H1 (cell line): Measurements from ENCODE around the gene TMEM232. TPM values are rescaled to one million over a fixed set of nuclear protein-coding genes. Genes with fewer than 3 reads are reported as not detected.

Experiments used
- CTCF ChIA-PET: fragments of 300-600 bp; sonication (Branson Sonifier 250); formaldehyde crosslinking; loops from one replicate; lab custom pipeline; 2021; ENCODE audit not compliant: partially characterized antibody; lab: Charles Lee
- POLR2A ChIA-PET: fragments of 300-600 bp; sonication (Branson Sonifier 250); formaldehyde crosslinking; loops from one replicate; lab custom pipeline; 2021; ENCODE audit warnings: inconsistent platforms; ENCODE audit not compliant: partially characterized antibody; lab: Charles Lee
- DNase-seq, 2 experiments: peaks; one replicate each; pipeline versions ENCODE4 v3.0.0 to v3.0.0-alpha.2; 2010 to 2022; ENCODE audit warnings: low spot score in 2 of 2, low read depth in 1 of 2, mixed read lengths in 1 of 2
- FAIRE-seq: peaks from 2 replicates; lab custom pipeline; 2011; peaks lifted over from hg19 to GRCh38; lab: Jason Lieb, UNC
- H2AFZ ChIP-seq: 2 replicates; pipeline ENCODE4 v1.8.1; 2012; ENCODE audit warnings: low read length, inconsistent platforms
- H2AK5ac ChIP-seq: 2 replicates; pipeline ENCODE4 v1.6.1; 2013; ENCODE audit warnings: low read depth, low read length
- H2BK120ac ChIP-seq: replicated peaks from 2 replicates; pipeline ENCODE3; 2013; ENCODE audit warnings: low read depth, low read length, inconsistent platforms
- H2BK12ac ChIP-seq: 2 replicates; pipeline ENCODE4 v1.6.1; 2013; ENCODE audit warnings: low read depth, low read length
- H2BK15ac ChIP-seq: 2 replicates; pipeline ENCODE4 v1.6.1; 2013; ENCODE audit warnings: low read length
- H2BK20ac ChIP-seq: 2 replicates; pipeline ENCODE4 v1.6.1; 2013; ENCODE audit warnings: low read length
- H2BK5ac ChIP-seq: 2 replicates; pipeline ENCODE4 v1.6.1; 2013; ENCODE audit warnings: low read depth, low read length
- H3K14ac ChIP-seq: 2 replicates; pipeline ENCODE4 v1.6.1; 2013; ENCODE audit warnings: inconsistent platforms; ENCODE audit not compliant: insufficient read length
- H3K18ac ChIP-seq: 2 replicates; pipeline ENCODE4 v1.6.1; 2013; ENCODE audit warnings: low read length; ENCODE audit errors: extremely low read depth
- H3K23ac ChIP-seq: 2 replicates; pipeline ENCODE4 v1.6.1; 2013; ENCODE audit warnings: inconsistent platforms; ENCODE audit not compliant: insufficient read length
- H3K23me2 ChIP-seq: 2 replicates; pipeline ENCODE4 v1.6.1; 2013; ENCODE audit warnings: low read depth, low read length
- H3K27ac ChIP-seq: 2 replicates; pipeline ENCODE4 v1.6.1; 2011; ENCODE audit warnings: low read depth, low read length, inconsistent platforms
- H3K27me3 ChIP-seq, 4 experiments: replicated peaks in 1 of 4; 1 replicate in 1 of 4; 2 replicates in 3 of 4; pipeline versions ENCODE4 v1.6.1 to v1.8.1; 2011 to 2013; ENCODE audit warnings: low read length in 3 of 4, mild to moderate bottlenecking in 3 of 4, inconsistent platforms in 2 of 4, mixed read lengths in 2 of 4, moderate library complexity in 1 of 4; ENCODE audit not compliant: control insufficient read depth in 3 of 4, insufficient read depth in 3 of 4; ENCODE audit errors: extremely low read depth in 1 of 4
- H3K36me3 ChIP-seq, 4 experiments: 2 replicates each; pipeline versions ENCODE4 v1.6.1 to v1.8.1; 2011 to 2013; ENCODE audit warnings: mild to moderate bottlenecking in 4 of 4, low read length in 3 of 4, moderate library complexity in 2 of 4, control low read depth in 1 of 4, inconsistent platforms in 1 of 4; ENCODE audit not compliant: insufficient read depth in 4 of 4, control insufficient read depth in 2 of 4
- H3K4ac ChIP-seq: replicated peaks from 2 replicates; pipeline ENCODE3; 2013; ENCODE audit warnings: low read length, low read depth, mixed read lengths, inconsistent platforms; ENCODE audit not compliant: insufficient read length
- H3K4me1 ChIP-seq, 4 experiments: replicated peaks in 1 of 4; 1 replicate in 1 of 4; 2 replicates in 3 of 4; pipeline versions ENCODE4 v1.6.1 to v1.8.1; 2011 to 2013; ENCODE audit warnings: low read length in 3 of 4, inconsistent platforms in 2 of 4, mixed read lengths in 1 of 4; ENCODE audit not compliant: insufficient read depth in 4 of 4, control insufficient read depth in 3 of 4
- H3K4me2 ChIP-seq, 2 experiments: 2 replicates each; pipeline versions ENCODE4 v1.6.1 to v1.8.1; 2011 to 2013; ENCODE audit warnings: low read depth in 2 of 2, low read length in 2 of 2, control low read depth in 1 of 2, inconsistent platforms in 1 of 2, mild to moderate bottlenecking in 1 of 2; ENCODE audit not compliant: insufficient read depth in 1 of 2
- H3K4me3 ChIP-seq, 4 experiments: fragments of 200-600, 300-600 bp in 1 of 4; sonication (generic), shearing (Covaris generic), sonication (Bioruptor Twin) in 1 of 4; 2 replicates each; pipeline versions ENCODE4 v1.5.1 to v1.8.1; 2011 to 2016; ENCODE audit warnings: low read length in 4 of 4, low read depth in 3 of 4, control low read depth in 2 of 4, inconsistent platforms in 2 of 4, mild to moderate bottlenecking in 2 of 4, mixed read lengths in 1 of 4, moderate library complexity in 1 of 4; ENCODE audit not compliant: insufficient read depth in 2 of 4; ENCODE audit errors: extremely low read depth in 1 of 4
- H3K56ac ChIP-seq: replicated peaks from 2 replicates; pipeline ENCODE3; 2013; ENCODE audit warnings: low read depth, mild to moderate bottlenecking, mixed read lengths, low read length, inconsistent platforms; ENCODE audit not compliant: insufficient read length
- H3K79me1 ChIP-seq: 2 replicates; pipeline ENCODE4 v1.6.1; 2013; ENCODE audit warnings: low read depth, low read length, control low read depth
- H3K79me2 ChIP-seq, 2 experiments: 2 replicates each; pipeline versions ENCODE4 v1.6.1 to v1.8.1; 2012 to 2013; ENCODE audit warnings: low read length in 2 of 2, mild to moderate bottlenecking in 2 of 2, inconsistent platforms in 1 of 2; ENCODE audit not compliant: insufficient read depth in 2 of 2, control insufficient read depth in 1 of 2
- H3K9ac ChIP-seq, 4 experiments: replicated peaks in 1 of 4; 1 replicate in 1 of 4; 2 replicates in 3 of 4; pipeline versions ENCODE4 v1.6.1 to v1.8.1; 2011 to 2013; ENCODE audit warnings: low read depth in 3 of 4, low read length in 3 of 4, control low read depth in 2 of 4, mild to moderate bottlenecking in 2 of 4, moderate library complexity in 2 of 4, inconsistent platforms in 1 of 4; ENCODE audit errors: extremely low read depth in 1 of 4
- H3K9me3 ChIP-seq, 2 experiments: 2 replicates each; pipeline versions ENCODE4 v1.6.1 to v1.8.1; 2012 to 2013; ENCODE audit warnings: mild to moderate bottlenecking in 2 of 2, moderate library complexity in 2 of 2, control low read depth in 1 of 2, inconsistent platforms in 1 of 2, low read depth in 1 of 2, low read length in 1 of 2, mixed read lengths in 1 of 2; ENCODE audit not compliant: insufficient read depth in 2 of 2
- H4K20me1 ChIP-seq, 2 experiments: replicated peaks in 1 of 2; 2 replicates each; pipeline versions ENCODE3 to v1.8.1; 2011 to 2013; ENCODE audit warnings: inconsistent platforms in 2 of 2, low read length in 2 of 2, mild to moderate bottlenecking in 1 of 2; ENCODE audit not compliant: insufficient read depth in 2 of 2, control insufficient read depth in 1 of 2
- H4K5ac ChIP-seq: 2 replicates; pipeline ENCODE4 v1.6.1; 2013; ENCODE audit warnings: low read length, low read depth, mixed read lengths, inconsistent platforms; ENCODE audit not compliant: insufficient read length
- H4K8ac ChIP-seq: 2 replicates; pipeline ENCODE4 v1.8.0; 2013; ENCODE audit warnings: mild to moderate bottlenecking, moderate library complexity, low read length, inconsistent platforms; ENCODE audit not compliant: insufficient read depth; ENCODE audit errors: extremely low read depth
- H4K91ac ChIP-seq: replicated peaks from 2 replicates; pipeline ENCODE3; 2013; ENCODE audit warnings: low read length, mixed read lengths, inconsistent platforms; ENCODE audit not compliant: insufficient read length
- BRCA1 ChIP-seq: IDR thresholded peaks from 2 replicates; pipeline ENCODE4 v1.6.1; 2012; ENCODE audit warnings: low read depth, low read length, improper control_type of control experiment
- CBX8 ChIP-seq: fragments of 300-800, 300-1000 bp; sonication (generic); IDR thresholded peaks from 2 replicates; pipeline ENCODE4 v1.7.1; 2016; ENCODE audit warnings: low read depth, low read length, borderline replicate concordance
- CREB1 ChIP-seq: IDR thresholded peaks from 2 replicates; pipeline ENCODE4 v1.6.1; 2012; ENCODE audit warnings: inconsistent platforms
- KDM1A ChIP-seq: fragments of 200-600, 300-600 bp; sonication (generic); IDR thresholded peaks from 2 replicates; pipeline ENCODE4 v1.7.1; 2016; ENCODE audit warnings: mild to moderate bottlenecking, low read length, borderline replicate concordance
- KDM4A ChIP-seq: IDR thresholded peaks from one replicate; pipeline ENCODE4 v1.7.1; 2012; ENCODE audit warnings: low read depth, mild to moderate bottlenecking, moderate library complexity, low read length, inconsistent platforms; ENCODE audit not compliant: severe bottlenecking
- RNF2 ChIP-seq: fragments of 200-900, 300-1000 bp; sonication (generic); IDR thresholded peaks from 2 replicates; pipeline ENCODE4 v1.7.1; 2016; ENCODE audit warnings: borderline replicate concordance, low read depth, mild to moderate bottlenecking, antibody characterized with exemption, low read length; ENCODE audit not compliant: poor library complexity, severe bottlenecking; ENCODE audit errors: missing control alignments
- SIN3A ChIP-seq, 2 experiments: IDR thresholded peaks in 1 of 2; conservative IDR thresholded peaks in 1 of 2; 2 replicates each; pipeline ENCODE4 v1.6.1; 2011 to 2012; ENCODE audit warnings: low read length in 2 of 2, improper control_type of control experiment in 1 of 2, low read depth in 1 of 2, mild to moderate bottlenecking in 1 of 2
- SIX5 ChIP-seq: IDR thresholded peaks from 2 replicates; pipeline ENCODE4 v1.6.1; 2011; ENCODE audit warnings: mild to moderate bottlenecking, low read depth, low read length
- TEAD4 ChIP-seq: IDR thresholded peaks from 2 replicates; pipeline ENCODE4 v1.6.1; 2012; ENCODE audit warnings: low read depth, low read length, inconsistent platforms, mixed read lengths
- ZNF274 ChIP-seq: IDR thresholded peaks from 2 replicates; pipeline ENCODE4 v1.7.0; 2012; ENCODE audit warnings: low read length, borderline replicate concordance; ENCODE audit errors: extremely low read depth
- polyA plus RNA-seq, 7 experiments: library from polyadenylated mRNA; depleted of rRNA in 3 of 7; stranded (reverse) in 5 of 7; unstranded in 2 of 7; fragments of >200 nt in 5 of 7; fragments of 200-250 nt in 2 of 7; gene quantifications; 1 replicate in 5 of 7; 2 replicates in 1 of 7; 4 replicates in 1 of 7; pipeline versions ENCODE4 v1.2.1 to v1.2.3, GENCODE V29; 2011 to 2013; ENCODE audit warnings: missing spikeins in 2 of 7, mixed read lengths in 2 of 7
- total RNA-seq: library from RNA; stranded (reverse); fragmentation: NEBNext Ultra II Directional; extraction: Animal tissue kit (Norgen Biotek cat#: 25700); gene quantifications from 2 replicates; pipeline ENCODE4 v1.2.1, GENCODE V29; 2021

The TMEM232 gene
- total and polyA plus RNA-seq, 2 of the 8 experiments (the other 6 are each of a cell fraction or from before 2014, with no cell fraction given), result 0.38 to 1.3 TPM

- Histone ChIP-seq H3K79me1 (no peaks in the 10 kb centered on the region), H3K9ac (no peak overlapping the region), H3K18ac (no peak overlapping the region), H3K9me3 (no peaks in the 10 kb centered on the region), H4K91ac (no peak overlapping the region), H3K4ac (no peak overlapping the region), H2BK5ac (no peak overlapping the region), H3K4me3 (no peak overlapping the region), H3K36me3 (no peaks in the 10 kb centered on the region), H4K5ac (no peak overlapping the region), H2BK12ac (no peak overlapping the region), H4K8ac (no peak overlapping the region), H3K23me2 (peaks cover 2% of the 10 kb centered on the region; the same call in 1 of the 2 replicates), H2BK120ac (no peak overlapping the region), H3K79me2 (no peaks in the 10 kb centered on the region), H3K4me2 (no peak overlapping the region), H3K14ac (no peak overlapping the region), H3K27me3 (no peaks in the 10 kb centered on the region), H4K20me1 (no peaks in the 10 kb centered on the region), H3K27ac (no peak overlapping the region), H2AFZ (no peak overlapping the region), H2AK5ac (no peak overlapping the region), H3K56ac (no peak overlapping the region), H3K23ac (no peak overlapping the region), H3K4me1 (no peaks in the 10 kb centered on the region), H2BK15ac (no peak overlapping the region), H2BK20ac (no peak overlapping the region)
- no peak for DNase-seq
- no peak for FAIRE-seq
- TF ChIP-seq RNF2 (no peak), BRCA1 (no peak), SIN3A (conservative IDR thresholded peaks at IDR 0.05 in 1 of 2, IDR thresholded peaks at IDR 0.05 in 1 of 2; ENCODE audit: low read depth in 1 of 2, low read length in 2 of 2) (no peak), TEAD4 (no peak), SIX5 (no peak), KDM1A (no peak), ZNF274 (no peak), KDM4A (no peak), CBX8 (no peak), CREB1 (no peak)
- CTCF ChIA-PET, result interaction anchor here (1.0 kb wide), 1 partner anchor 28 kb away, joined by 3 read pairs; no protein-coding TSS in a partner anchor
- POLR2A ChIA-PET, result no interaction called here
Observed at GRCh38 chr5:110386782-110387181, 339.7 kb downstream of the TMEM232 start.
